NCI-H2107 (cell line): ENCODE measurements around the gene ADSS1.
A peak's percentile ranks its signal among the peaks of the same experiment; 100 is the strongest.

ENCODE experiments used
- DNase-seq: peaks from one replicate; lab custom pipeline; 2025; lab: John Stamatoyannopoulos, UW

Gene ADSS1

DNA sequence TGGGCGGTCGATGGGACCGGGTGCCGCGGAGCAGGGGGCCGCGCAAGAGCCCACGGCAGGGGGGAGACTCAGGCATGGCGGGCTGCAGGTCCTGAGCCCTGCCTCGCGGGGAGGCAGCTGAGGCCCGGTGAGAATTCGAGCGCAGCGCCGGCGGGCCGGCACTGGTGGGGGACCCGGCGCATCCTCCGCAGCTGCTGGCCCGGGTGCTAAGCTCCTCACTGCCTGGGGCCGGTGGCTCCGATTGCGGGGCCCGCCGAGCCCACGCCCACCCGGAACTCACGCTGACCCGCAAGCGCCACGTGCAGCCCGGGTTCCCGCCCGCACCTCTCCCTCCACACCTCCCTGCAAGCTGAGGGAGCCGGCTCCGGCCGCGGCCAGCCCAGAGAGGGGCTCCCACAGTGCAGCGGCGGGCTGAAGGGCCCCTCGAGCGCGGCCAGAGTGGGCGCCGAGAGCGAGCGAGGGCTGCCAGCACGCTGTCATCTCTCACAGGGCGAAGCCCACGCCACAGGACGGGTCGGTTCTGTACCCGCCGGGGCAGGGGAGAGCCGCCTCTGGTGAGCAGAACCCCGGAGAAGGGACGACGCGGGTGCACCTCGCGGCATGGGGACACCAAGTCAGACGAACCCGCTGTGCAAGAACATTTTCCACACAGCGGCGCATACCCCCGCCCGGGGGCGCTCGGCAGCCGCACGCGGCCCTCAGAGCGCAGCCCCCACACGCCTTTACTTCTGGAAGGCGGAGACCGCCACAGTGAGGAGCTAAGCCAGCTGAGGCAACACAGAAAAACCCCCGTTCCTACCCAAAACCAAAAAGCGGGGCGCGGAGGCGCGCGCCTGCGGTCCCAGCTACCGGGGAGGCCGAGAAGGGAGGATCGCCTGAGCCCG is 27.8 kb downstream of the ADSS1 start:
- no peak for DNase-seq

DNA sequence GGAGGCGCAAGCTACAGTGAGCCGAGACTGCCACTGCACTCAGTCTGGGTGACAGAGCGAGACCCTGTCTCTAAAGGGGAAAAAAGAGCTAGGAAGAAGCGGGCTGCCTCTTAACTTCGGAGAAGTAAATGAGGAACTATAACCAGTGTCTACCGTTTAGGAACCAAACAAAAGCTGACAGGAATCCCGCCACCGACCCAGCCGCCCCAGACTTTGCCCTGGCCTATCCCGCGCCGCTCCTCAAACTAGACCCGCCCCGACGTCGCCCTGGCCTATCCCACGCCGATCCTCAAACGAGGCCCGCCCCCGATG is 28.4 kb downstream of the ADSS1 start:
- DNase-seq = no peak

DNA sequence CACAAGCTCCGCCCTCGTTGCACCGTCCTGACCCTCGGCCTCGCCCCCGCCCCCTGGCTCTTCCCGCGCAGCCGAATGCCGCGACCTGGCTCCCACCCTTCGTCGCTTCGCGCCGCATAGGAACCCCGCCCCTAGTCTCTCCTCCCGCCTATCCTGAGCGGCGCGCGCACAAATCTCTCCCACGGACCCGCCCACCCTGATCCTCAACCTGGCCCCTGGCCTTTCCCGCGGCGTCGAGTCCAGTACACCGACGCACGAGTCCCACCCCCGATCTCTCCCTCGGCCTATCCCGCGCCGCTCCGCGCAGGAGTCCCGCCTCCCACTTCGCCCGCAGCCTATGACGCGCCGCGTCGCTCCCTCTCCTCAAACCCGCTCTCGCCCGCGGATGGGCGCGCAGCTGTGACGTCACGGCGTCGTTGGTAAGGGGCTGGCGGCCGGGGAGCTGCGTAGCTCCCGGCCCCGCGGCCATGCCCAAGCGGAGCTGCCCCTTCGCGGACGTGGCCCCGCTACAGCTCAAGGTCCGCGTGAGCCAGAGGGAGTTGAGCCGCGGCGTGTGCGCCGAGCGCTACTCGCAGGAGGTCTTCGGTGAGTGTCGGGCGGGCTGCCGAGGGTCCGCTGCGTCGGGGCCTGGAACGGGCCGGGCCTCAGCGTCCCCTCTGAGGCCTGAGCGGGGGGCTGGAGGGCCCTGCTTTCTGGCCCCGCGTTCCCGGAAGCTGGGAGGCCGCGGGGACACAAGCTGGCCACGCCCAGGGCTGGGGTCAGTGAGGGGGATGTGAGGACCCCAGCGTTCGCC is 28.9 kb downstream of the ADSS1 start, which contains the start of gene SIVA1:
TSS of gene SIVA1 (plus strand) at position 413 of the 793 bp plus-strand sequence. CDS start at position 468, 55 bp downstream.
- DNase-seq = peak; percentile 100

DNA sequence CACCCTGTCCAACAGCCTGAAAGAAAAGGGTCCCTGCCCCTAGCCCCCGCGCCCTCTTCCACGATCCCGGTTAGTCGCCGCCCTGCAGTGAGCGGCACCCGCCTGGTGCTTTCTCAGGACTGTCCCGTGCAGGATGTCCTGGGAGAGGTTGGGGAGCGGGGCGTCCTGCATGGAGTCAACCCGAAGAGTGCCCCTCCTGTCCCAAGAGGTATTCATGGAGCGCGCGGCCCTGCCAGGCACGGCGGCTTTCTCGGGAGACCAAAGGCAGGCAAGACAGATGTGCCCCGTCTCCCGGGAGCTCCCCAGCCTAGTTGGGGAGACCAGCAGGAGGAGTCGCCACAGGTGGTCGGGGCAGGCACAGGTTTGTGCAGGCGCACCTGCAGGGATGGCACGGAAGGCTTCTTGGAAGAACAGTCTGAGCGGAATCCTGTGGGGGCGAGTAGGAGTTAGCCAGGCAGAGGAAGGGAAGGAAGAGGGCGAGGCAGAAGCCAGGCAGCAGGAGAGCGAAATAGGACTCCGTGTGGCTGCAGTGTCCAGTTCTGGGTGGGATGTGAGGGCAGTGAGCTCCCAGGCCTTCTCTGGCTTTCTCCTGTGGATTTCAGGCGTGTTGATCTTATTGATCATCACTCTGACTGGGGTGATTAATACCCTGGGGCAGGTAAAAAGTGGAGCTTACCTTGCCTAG is 29.6 kb downstream of the ADSS1 start:
- no peak for DNase-seq

DNA sequence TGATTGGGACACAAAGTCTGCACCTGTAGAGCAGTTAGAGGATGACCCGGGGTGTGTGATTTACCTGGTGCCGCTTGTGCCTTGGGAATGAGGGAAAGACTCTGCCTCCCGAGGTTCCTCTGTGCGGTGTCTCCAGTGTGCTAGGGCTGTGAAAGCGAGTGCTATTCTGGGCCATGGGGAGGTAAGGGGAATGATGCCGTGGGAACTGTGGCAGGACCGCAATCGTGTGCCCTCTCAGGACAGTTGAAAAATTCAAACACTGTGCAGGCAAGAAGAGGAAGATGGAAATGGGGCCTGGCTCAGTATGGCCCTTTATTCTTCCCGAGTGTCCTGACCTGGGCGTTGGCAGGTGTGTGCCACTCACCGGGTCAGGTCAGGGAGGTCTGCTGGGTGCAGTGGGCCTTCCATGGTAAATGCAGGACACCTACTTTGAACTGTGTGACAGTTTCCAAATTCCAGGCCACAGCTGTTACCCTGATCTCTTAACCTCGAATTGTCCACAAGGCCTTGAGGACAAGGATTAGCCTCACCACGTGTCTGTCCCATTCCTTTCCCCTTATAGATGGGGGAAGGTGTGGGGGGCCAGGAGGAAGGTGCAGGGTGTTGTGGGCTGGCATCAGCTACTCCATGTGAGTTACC is 30.3 kb downstream of the ADSS1 start:
- DNase-seq = no peak

DNA sequence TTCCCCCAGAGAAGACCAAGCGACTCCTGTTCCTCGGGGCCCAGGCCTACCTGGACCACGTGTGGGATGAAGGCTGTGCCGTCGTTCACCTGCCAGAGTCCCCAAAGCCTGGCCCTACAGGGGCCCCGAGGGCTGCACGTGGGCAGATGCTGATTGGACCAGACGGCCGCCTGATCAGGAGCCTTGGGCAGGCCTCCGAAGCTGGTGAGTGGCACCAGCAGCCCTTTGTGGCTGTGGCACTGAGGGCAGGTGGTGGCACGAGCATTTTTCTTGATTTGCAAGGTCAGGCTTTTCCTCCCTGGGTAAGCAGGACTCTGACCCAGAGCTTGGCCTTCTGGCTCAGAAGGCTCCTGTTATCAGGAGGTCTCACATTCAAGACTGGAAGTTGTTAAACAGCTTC is 31.6 kb downstream of the ADSS1 start:
- DNase-seq = no peak

DNA sequence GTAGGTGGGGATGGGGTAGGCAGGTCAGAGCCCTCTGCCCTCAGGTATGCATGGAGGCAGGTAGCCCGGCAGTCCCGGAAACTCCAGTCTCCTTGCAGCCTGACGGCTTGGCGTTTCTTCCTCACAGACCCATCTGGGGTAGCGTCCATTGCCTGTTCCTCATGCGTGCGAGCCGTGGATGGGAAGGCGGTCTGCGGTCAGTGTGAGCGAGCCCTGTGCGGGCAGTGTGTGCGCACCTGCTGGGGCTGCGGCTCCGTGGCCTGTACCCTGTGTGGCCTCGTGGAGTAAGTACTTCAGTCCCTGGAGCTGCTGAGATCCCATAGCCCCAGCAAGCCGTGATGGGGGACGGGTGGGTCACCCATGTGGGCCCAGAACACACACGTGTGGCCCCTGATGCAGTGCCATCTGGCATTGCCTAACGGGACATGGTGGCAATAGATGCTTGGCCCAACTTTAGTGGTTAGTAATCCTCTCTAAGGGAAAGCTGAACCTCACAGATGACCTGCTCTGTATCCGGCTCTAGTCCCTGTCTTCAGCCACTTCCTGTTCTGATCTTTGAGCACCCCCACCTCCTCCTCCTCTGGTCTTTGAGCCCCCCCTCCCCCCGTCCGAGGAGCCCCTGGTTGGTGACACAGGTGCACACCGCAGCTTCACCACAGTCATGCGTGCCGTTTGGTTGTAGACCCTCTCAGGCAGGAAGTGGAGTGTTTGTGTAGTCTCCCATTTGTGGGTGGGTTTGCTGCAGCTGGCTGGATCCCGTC is 32.6 kb downstream of the ADSS1 start:
- no peak for DNase-seq

DNA sequence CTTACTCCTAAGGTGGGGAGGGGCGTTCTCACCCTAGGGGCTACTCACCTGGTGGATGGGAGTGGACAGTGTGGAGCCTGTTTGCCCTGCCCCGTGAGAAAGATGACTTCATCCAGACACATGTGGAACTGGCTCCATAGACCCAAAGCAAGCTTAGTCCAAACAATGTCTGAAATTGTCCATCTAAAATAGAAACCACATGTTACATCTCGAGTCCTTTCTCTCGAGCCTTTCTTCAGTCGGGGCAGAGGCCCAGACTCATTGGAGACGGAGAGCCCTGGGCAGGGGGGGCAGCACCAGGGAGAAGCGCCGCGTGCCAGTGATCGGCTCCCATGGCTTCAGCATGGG is 33.2 kb downstream of the ADSS1 start:
- no peak for DNase-seq

DNA sequence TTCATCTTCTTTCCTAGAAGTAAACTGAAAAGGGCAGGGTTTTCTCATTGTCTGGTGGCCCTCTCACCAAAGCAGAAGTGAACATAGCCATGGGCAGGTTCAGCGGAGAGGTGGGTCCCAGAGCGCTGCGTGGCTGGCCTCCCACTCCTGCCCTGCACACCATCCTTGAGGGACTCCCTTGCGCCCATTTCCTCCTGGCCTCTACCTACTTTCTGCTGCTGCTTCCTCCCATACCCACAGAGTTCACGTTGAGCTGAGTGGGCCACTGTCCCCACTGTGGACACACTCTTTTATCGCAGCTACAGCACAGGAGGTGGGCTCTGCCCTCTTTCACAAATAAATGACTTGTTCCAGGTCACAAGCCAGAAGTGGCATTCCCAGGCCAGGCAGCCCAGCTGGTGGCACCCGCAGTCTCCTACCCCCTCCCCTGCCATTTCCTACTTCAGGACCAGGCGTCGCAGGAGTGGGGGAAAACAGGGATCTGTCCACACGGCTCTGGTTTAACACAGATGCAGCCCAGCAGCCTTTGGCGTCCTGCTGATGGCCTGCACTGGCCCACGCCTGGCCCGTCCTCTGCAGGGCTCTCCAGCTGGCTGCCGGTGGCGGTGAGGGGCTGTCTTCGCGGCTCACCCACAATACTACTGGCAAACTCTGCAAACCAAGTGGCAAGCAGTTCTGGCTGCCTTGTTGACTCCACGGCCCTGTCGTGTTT is 33.8 kb downstream of the ADSS1 start:
- DNase-seq = no peak

DNA sequence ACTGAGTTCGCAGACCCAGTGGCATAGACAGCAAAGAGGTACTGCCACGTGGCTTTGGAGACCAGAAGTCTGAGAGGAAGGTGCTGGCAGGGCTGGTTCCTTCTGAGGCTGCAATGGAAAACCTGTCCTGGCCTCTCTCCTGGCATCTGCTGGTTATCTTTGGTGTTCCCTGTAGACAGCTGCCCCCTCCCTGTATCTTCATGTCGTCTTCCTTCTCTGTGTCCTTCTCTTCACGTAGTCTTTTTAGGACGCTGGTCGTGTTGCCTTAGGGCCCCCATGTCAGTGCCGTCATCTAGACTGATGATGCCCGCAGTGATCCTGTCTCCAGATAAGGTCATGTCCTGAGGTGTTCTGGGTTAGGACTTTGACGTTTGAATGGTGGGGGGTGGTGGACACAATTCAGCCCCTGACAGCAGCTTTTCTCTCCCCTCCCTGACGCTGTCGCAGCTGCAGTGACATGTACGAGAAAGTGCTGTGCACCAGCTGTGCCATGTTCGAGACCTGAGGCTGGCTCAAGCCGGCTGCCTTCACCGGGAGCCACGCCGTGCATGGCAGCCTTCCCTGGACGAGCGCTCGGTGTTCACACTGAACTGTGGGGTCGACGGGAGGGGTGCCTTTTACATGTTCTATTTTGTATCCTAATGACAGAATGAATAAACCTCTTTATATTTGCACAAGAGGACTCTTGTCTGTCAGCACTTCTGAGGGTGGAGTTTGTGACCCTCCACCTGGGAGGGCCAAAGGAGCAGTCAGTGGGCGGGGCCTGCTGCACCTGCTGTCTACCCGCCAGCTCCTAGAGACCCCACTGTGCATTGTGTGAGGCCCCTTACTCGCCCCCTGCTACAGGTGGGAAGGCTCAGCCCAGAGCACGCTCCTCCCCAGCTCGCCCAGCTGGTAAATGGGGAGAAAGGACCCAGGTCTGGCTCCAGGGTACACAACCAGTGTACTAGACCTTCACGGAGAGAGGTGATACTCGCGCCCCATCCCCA is 35.2 kb downstream of the ADSS1 start:
- DNase-seq = no peak

DNA sequence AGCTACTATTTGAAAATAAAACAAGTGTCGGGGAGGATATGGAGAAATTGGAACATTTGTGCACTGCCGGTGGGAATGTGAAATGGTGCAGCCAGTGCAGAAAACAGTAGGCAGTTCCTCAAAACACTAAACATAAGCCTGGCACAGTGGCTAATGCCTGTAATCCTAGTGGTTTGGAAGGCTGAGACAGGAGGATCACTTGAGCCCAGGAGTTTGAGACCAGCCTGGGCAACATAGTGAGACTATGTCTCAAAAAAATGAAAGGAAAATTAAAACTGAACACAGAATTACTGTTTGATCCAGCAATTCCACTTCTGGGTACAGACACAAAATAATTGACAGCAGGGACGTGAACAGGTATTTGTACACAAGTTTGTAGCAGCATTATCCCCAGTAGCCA is 41.5 kb downstream of the ADSS1 start:
- no peak for DNase-seq

DNA sequence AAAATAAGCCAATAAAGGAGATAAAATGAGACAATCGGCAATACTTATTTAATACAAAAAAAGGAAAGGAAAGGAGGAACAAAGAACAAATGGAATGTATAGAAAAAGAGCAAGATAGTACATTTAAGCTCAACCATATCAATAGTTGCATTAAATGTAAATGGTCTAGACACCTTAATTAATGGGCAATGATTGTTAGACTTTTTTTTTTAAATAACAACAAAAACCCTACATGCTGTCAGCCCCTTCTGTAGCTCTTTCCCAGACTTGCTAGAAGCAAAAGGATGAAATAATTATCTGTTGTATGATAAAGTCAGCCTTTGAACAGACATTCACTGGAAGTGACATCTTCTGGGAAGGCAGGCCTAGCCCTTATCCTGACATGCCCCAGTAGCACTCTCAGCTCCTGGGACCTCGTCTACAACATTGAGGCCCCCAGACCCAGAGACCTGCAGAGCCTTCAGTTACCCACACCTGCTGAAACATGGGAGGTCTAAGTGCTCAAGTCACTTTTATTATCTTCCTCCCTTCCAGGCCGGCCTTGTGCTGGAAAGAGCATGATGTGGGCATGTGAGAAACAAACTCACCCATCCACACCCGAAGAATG is 42.3 kb downstream of the ADSS1 start:
- DNase-seq = no peak

DNA sequence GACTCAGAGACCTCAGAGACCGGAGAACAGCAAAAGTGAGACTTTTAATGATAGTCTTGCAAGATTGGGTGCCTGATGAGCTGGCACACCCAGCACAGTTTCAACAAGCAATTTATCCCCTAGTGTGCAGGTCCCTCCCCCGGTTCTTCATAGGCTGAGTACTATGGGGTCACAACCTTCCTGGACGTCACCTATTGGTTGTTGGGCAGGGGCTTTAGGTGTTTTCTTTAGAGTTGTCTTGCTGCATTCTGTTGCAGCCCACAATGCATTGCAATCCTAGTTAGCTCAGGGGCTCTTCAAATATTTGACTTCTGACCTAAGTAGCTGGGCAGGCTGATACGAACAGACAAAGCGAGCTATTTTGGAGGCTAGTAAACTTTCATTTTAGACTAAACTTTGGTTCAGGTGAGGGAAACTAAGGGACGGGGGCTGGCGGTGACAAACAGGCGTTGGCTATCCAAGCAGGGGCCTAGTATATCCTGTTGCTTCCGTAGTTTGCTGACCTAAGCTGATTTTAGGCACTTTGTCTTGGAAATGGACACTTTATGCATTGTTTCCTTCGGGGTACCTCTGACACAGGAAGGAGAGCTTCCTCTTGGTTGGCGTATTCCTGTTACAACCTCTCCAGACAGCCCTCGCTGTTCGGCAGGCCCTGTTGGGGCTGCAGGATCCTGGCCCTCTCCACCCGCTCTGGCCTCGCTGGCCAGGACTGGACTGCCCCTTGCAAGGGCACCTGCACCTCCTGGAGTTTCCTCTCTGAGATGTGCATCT is 43.0 kb downstream of the ADSS1 start:
- no peak for DNase-seq

DNA sequence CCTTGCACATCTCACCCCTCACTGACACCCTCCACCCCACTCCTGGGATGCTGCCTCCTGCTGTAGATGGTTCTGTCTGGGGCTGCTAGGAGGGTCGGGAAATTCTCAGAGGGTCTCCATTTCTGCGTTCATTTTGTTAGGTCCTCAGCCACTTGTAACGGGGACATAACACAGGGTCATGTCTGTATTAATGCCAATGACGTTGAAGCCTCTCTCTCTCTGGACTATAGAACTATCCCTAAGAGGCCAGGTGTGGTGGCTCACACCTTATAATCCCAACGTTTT is 43.5 kb downstream of the ADSS1 start:
- no peak for DNase-seq

DNA sequence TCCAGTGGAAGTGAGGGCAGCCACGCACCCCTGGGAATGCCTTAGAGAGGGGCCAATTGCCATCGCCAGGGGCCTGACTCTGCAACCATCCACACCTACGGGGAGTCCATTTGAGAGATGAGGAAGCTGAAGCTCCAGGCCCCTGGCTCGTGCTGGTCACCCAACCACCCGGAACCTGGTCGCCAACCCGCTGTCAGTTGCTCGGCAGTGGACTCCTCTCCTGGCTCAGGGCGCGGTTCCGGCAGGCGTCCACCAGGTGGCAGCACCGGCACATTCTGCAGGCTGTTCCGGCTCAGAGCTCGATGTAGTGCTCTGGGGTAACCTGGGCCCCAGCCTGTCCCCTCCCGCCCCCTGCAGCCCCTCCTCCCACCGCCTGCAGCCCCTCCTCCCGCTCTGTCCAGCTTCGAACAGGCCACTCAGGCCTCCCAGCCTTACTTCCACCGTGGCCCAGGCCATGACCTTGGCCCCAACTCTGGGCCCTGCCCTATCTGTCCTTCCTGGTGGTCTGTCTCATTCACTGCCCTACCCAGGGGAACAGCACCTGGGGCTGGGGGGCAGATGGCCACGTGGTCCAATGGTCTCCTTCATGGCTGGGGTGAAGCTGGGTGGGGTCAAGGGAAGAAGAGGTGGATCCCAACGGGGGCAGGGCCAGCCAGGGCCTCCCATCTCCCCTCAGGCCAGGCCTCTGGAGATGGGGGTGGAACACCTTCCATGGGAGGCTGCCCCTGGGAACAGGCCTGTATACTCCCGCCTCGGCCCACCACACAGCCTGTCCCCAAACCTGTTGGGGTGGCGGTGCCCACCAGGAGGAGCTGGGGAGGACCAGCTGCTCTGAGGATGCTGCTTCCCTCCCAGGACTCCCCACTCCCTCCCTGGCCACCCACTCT is 44.7 kb downstream of the ADSS1 start:
- DNase-seq = peak; percentile 77

DNA sequence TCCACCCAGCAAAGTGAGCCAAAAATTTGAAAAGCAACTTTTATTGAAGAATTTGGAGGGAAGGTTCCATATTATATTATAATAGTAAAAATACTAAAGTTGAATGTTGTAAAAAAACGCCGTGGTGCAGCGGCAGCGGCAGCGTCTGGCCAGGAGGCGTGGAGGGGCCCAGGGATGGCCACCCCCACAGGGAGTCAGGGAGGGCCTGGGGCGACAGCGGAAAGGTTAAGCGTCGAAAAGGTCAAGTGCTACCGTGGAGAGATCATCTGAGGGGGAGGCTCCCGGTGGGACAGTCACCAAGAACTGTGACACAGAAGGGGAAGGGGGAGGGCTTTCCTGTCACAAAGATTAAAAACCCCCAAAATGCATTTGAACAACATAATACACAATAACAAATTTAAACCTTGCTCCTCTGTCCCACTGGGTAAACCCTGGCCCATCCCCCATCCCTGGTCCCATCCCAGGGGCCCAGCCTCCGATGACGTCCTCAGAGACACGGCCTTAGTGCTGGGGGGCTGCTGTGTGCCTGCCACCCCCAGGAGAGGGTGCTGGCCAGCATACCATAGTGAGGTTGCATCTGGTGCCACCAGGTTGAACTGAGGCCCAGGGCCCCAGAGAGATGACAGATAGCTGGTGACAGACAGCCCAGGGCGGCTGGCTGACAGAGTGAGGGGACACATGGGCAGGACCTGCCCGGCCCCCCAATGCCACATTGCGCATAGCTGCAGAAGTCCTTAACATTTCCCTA is 45.5 kb downstream of the ADSS1 start:
- DNase-seq = no peak

DNA sequence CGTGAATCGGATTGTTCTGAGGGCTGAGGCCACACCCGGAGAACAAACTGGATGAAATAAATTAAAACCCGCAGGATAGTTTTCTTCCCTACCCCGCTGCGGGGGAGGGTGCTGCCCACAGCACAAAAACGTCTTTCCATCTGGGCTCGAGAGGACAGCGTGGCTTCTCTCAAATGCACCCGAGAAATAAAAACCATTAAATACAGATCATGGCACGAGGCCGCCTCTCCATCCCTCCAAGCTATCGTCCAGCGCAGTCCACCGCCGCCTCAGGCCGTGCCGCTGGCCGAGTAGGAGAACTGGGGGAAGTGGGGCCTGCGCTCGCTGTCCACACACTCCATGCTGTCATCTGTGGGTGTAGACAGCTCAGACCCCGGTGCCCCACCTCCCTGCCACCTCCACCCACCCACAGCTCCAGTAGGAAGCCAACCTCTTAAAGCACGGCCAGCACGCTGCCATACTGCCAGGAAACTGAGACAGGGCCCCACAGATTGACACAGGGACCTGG is 46.1 kb downstream of the ADSS1 start:
- no peak for DNase-seq
